ENCODE data around the gene CBX6. TPM values are rescaled to one million over a fixed set of nuclear protein-coding genes. Genes with fewer than 3 reads are reported as not detected.

Gene CBX6
- total and polyA plus RNA-seq, 2 of the 8 experiments (the other 6 are each of a cell fraction or from before 2014, with no cell fraction given), result 10.6 to 27.5 TPM

DNA sequence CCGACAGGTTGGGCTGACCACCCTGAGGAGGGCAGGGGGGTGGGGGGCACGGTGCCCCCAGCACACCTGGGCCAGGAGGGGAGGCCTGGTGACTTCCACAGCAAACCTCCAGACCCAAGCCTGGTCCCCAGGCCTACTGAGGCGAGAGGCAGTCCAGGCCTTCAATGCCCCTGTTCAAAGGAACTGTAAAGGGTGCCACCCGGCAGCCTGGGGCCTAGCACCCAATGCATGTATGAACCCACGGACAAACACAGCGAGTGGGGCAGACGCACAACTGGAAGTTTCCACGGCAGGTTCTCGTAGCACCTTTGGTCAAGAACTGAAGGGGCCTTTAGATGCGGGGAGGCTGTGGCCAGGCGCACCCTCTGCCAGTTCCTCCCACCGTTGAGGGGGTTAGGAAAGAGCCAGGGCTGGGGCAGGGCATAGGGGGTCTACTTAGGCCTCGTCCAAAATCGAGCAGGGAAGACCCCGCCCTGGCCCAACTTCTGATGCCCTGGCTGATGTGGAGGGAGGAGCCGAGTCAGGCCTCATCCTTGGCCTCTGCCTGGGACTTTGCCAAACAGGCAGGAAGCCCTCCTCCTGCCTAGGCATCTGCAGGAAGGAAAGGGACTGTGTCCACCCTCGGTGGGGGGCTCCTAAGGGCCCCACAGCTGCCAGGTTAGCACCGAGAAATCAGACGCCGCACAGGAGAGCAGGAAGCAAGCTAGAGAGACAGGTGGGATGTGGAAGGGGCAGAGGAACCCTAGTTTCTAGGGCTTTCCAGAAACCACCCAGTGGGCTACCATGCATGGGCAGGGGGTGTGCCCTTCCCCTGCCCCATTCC lies 6.6 kb downstream of the CBX6 start (continued):
- TF ChIP-seq, protein P1, sequence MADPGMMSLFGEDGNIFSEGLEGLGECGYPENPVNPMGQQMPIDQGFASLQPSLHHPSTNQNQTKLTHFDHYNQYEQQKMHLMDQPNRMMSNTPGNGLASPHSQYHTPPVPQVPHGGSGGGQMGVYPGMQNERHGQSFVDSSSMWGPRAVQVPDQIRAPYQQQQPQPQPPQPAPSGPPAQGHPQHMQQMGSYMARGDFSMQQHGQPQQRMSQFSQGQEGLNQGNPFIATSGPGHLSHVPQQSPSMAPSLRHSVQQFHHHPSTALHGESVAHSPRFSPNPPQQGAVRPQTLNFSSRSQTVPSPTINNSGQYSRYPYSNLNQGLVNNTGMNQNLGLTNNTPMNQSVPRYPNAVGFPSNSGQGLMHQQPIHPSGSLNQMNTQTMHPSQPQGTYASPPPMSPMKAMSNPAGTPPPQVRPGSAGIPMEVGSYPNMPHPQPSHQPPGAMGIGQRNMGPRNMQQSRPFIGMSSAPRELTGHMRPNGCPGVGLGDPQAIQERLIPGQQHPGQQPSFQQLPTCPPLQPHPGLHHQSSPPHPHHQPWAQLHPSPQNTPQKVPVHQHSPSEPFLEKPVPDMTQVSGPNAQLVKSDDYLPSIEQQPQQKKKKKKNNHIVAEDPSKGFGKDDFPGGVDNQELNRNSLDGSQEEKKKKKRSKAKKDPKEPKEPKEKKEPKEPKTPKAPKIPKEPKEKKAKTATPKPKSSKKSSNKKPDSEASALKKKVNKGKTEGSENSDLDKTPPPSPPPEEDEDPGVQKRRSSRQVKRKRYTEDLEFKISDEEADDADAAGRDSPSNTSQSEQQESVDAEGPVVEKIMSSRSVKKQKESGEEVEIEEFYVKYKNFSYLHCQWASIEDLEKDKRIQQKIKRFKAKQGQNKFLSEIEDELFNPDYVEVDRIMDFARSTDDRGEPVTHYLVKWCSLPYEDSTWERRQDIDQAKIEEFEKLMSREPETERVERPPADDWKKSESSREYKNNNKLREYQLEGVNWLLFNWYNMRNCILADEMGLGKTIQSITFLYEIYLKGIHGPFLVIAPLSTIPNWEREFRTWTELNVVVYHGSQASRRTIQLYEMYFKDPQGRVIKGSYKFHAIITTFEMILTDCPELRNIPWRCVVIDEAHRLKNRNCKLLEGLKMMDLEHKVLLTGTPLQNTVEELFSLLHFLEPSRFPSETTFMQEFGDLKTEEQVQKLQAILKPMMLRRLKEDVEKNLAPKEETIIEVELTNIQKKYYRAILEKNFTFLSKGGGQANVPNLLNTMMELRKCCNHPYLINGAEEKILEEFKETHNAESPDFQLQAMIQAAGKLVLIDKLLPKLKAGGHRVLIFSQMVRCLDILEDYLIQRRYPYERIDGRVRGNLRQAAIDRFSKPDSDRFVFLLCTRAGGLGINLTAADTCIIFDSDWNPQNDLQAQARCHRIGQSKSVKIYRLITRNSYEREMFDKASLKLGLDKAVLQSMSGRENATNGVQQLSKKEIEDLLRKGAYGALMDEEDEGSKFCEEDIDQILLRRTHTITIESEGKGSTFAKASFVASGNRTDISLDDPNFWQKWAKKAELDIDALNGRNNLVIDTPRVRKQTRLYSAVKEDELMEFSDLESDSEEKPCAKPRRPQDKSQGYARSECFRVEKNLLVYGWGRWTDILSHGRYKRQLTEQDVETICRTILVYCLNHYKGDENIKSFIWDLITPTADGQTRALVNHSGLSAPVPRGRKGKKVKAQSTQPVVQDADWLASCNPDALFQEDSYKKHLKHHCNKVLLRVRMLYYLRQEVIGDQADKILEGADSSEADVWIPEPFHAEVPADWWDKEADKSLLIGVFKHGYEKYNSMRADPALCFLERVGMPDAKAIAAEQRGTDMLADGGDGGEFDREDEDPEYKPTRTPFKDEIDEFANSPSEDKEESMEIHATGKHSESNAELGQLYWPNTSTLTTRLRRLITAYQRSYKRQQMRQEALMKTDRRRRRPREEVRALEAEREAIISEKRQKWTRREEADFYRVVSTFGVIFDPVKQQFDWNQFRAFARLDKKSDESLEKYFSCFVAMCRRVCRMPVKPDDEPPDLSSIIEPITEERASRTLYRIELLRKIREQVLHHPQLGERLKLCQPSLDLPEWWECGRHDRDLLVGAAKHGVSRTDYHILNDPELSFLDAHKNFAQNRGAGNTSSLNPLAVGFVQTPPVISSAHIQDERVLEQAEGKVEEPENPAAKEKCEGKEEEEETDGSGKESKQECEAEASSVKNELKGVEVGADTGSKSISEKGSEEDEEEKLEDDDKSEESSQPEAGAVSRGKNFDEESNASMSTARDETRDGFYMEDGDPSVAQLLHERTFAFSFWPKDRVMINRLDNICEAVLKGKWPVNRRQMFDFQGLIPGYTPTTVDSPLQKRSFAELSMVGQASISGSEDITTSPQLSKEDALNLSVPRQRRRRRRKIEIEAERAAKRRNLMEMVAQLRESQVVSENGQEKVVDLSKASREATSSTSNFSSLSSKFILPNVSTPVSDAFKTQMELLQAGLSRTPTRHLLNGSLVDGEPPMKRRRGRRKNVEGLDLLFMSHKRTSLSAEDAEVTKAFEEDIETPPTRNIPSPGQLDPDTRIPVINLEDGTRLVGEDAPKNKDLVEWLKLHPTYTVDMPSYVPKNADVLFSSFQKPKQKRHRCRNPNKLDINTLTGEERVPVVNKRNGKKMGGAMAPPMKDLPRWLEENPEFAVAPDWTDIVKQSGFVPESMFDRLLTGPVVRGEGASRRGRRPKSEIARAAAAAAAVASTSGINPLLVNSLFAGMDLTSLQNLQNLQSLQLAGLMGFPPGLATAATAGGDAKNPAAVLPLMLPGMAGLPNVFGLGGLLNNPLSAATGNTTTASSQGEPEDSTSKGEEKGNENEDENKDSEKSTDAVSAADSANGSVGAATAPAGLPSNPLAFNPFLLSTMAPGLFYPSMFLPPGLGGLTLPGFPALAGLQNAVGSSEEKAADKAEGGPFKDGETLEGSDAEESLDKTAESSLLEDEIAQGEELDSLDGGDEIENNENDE (IDR thresholded peaks at IDR 0.05; ENCODE audit: insufficient replicate concordance, low read length), result no peak
- TF ChIP-seq POLR2AphosphoS5 (IDR thresholded peaks at IDR 0.05; ENCODE audit: low read depth, low read length) (0 out of 2 replicates have a peak, but pooled peaks have one; percentile 12), POU5F1 (IDR thresholded peaks at IDR 0.05; ENCODE audit: low read depth, low read length) (no peak)
